Gastrocnemius medialis (tissue), 4 donors: ENCODE measurements around the gene PIEZO1. TPM values are rescaled to one million over a fixed set of nuclear protein-coding genes. Genes with fewer than 3 reads are reported as not detected.

ENCODE experiments used
- ATAC-seq, 2 donors: fragments of 150-250 bp; one replicate each; pipeline ENCODE4 v1.9.1; 2016
- DNase-seq, 2 donors: peaks; one replicate each; pipeline ENCODE4 v3.0.0-alpha.2; 2019
- H3K27ac ChIP-seq, 4 donors: fragments of 200-600 bp; sonication (generic); 1 replicate in 1 of 4; 2 replicates in 3 of 4; pipeline ENCODE4 v1.5.1; 2016 to 2018; ENCODE audit warnings: mild to moderate bottlenecking in 2 of 4, moderate library complexity in 1 of 4
- H3K27me3 ChIP-seq, 3 donors: fragments of 200-600 bp; sonication (generic) in 2 of 3; 1 replicate in 1 of 3; 2 replicates in 2 of 3; pipeline versions ENCODE4 v1.5.1 to v1.6.0; 2016 to 2019; ENCODE audit warnings: mild to moderate bottlenecking in 1 of 3, moderate library complexity in 1 of 3
- H3K36me3 ChIP-seq, 2 donors: fragments of 200-600 bp; sonication (generic) in 1 of 2; one replicate each; pipeline ENCODE4 v1.5.1; 2017 to 2018
- H3K4me1 ChIP-seq, 2 donors: fragments of 200-600 bp; sonication (generic) in 1 of 2; one replicate each; pipeline ENCODE4 v1.5.1; 2016 to 2017; ENCODE audit warnings: mild to moderate bottlenecking in 2 of 2
- H3K4me3 ChIP-seq, 4 donors: fragments of 200-600 bp; sonication (generic) in 3 of 4; 1 replicate in 1 of 4; 2 replicates in 3 of 4; pipeline ENCODE4 v1.5.1; 2016 to 2019; ENCODE audit warnings: mild to moderate bottlenecking in 2 of 4
- H3K9me3 ChIP-seq, 3 donors: fragments of 200-600 bp; sonication (generic) in 2 of 3; 1 replicate in 1 of 3; 2 replicates in 2 of 3; pipeline ENCODE4 v1.5.1; 2016 to 2019
- CTCF ChIP-seq, 5 experiments: fragments of 450-650 bp in 3 of 5; fragments of 200-600 bp in 2 of 5; sonication (generic) in 2 of 5; IDR thresholded peaks in 4 of 5; conservative IDR thresholded peaks in 1 of 5; 1 replicate in 4 of 5; 2 replicates in 1 of 5; pipeline ENCODE4 v1.5.1; 2016 to 2019; ENCODE audit warnings: antibody characterized with exemption in 5 of 5, mild to moderate bottlenecking in 3 of 5, moderate library complexity in 3 of 5
- POLR2A ChIP-seq, 2 donors: fragments of 450-650 bp; IDR thresholded peaks; one replicate each; pipeline ENCODE4 v1.6.1; 2017; ENCODE audit warnings: antibody characterized with exemption in 2 of 2, mild to moderate bottlenecking in 2 of 2, moderate library complexity in 2 of 2
- in situ Hi-C, 4 donors: fragments of 200-750 bp; cut with MboI; loops; one replicate each; pipeline versions ENCODE4 v1.15.0 to v1.8.0; 2017; ENCODE audit warnings: low sequenced_read_pairs in 4 of 4
- intact Hi-C: fragments of 100-400 bp; cut with DNase I; formaldehyde crosslinking; loops from one replicate; pipeline ENCODE4 v1.15.1; 2023; ENCODE audit warnings: low total_unique reads
- total RNA-seq, 4 donors: library from RNA; depleted of rRNA; stranded (reverse); fragments of >200 nt; gene quantifications; one replicate each; pipeline versions ENCODE4 v1.1.0 to v1.2.3, GENCODE V29; 2016

PIEZO1 gene
- total RNA-seq, 4 donors from 2014 or later: 9.0 to 37.0 (median 16.5) TPM

GRCh38 chr16:88815227-88815626 lies 30.2 kb upstream of the PIEZO1 start:
- Histone ChIP-seq H3K9me3 (no peaks in the 10 kb centered on the region), H3K27ac (no peak overlapping the region), H3K4me1 (peaks cover 11 to 15% of the 10 kb centered on the region in 2 donors), H3K27me3 (no peaks in the 10 kb centered on the region), H3K4me3 (no peak overlapping the region), H3K36me3 (no peaks in the 10 kb centered on the region)
- intact Hi-C loops (loop anchor here (10.0 kb wide), 2 partner anchors 280 to 950 kb away; partner anchors contain the start of genes ACSF3 and SLC7A5), in situ Hi-C loops (no loop called here)
- DNase-seq: no peak
- ATAC-seq: no peak
- TF ChIP-seq POLR2A (IDR thresholded peaks at IDR 0.05) (no peak), CTCF (IDR thresholded peaks at IDR 0.05 in 4 of 5, conservative IDR thresholded peaks at IDR 0.05 in 1 of 5) (no peak)

- TF ChIP-seq CTCF (IDR thresholded peaks at IDR 0.05 in 4 of 5, conservative IDR thresholded peaks at IDR 0.05 in 1 of 5) (no peak), POLR2A (IDR thresholded peaks at IDR 0.05) (no peak)
- Histone ChIP-seq H3K4me1 (peaks cover 14 to 21% of the 10 kb centered on the region in 2 donors), H3K4me3 (no peak overlapping the region), H3K9me3 (no peaks in the 10 kb centered on the region), H3K27ac (no peak overlapping the region), H3K36me3 (peaks cover 0 to 7% of the 10 kb centered on the region in 2 donors), H3K27me3 (no peaks in the 10 kb centered on the region)
- intact Hi-C loops (loop anchor here (5.0 to 10.0 kb wide), 4 partner anchors 83 to 949 kb away; partner anchors contain the start of genes ACSF3, SLC7A5 and ZNF778), in situ Hi-C loops (no loop called here)
- no peak for ATAC-seq
- no peak for DNase-seq
These were observed 29.1 kb upstream of the PIEZO1 start for GRCh38 chr16:88814144-88814502.

GRCh38 chr16:88813269-88814143 lies 28.5 kb upstream of the PIEZO1 start:
- in situ Hi-C loops: no loop called here
- Histone ChIP-seq H3K9me3 (no peaks in the 10 kb centered on the region), H3K4me3 (peak overlapping the region in 1 of 4 donors; percentile 70), H3K27ac (peak overlapping the region in 2 of 4 donors; percentile 89 to 90), H3K4me1 (peaks cover 14 to 21% of the 10 kb centered on the region in 2 donors), H3K27me3 (no peaks in the 10 kb centered on the region), H3K36me3 (peaks cover 0 to 10% of the 10 kb centered on the region in 2 donors)
- TF ChIP-seq CTCF (IDR thresholded peaks at IDR 0.05 in 4 of 5, conservative IDR thresholded peaks at IDR 0.05 in 1 of 5) (no peak), POLR2A (IDR thresholded peaks at IDR 0.05) (no peak)
- ATAC-seq (no peak), DNase-seq (no peak)
- intact Hi-C loops: loop anchor here (5.0 to 10.0 kb wide), 4 partner anchors 84 to 949 kb away; partner anchors contain the start of genes ACSF3, SLC7A5 and ZNF778

GRCh38 chr16:88812513-88813268 lies 27.7 kb upstream of the PIEZO1 start:
- Histone ChIP-seq H3K4me1 (peaks cover 14 to 21% of the 10 kb centered on the region in 2 donors), H3K9me3 (no peaks in the 10 kb centered on the region), H3K36me3 (peaks cover 0 to 10% of the 10 kb centered on the region in 2 donors), H3K27me3 (no peaks in the 10 kb centered on the region), H3K27ac (peak overlapping the region; percentile 81 to 91 (median 90)), H3K4me3 (peak overlapping the region; percentile 70 to 81 (median 74))
- in situ Hi-C loops: no loop called here
- peak in 1 of 2 donors; percentile 16 for ATAC-seq
- TF ChIP-seq CTCF (IDR thresholded peaks at IDR 0.05 in 4 of 5, conservative IDR thresholded peaks at IDR 0.05 in 1 of 5): no peak
- TF ChIP-seq POLR2A (IDR thresholded peaks at IDR 0.05): no peak
- intact Hi-C loops: loop anchor here (5.0 to 10.0 kb wide), 4 partner anchors 85 to 948 kb away; partner anchors contain the start of genes ACSF3, SLC7A5 and ZNF778
- DNase-seq: peak in 1 of 2 donors; percentile 57
